MCF 10A (cell line): ENCODE results near the gene KPRP. TPM values are rescaled to one million over a fixed set of nuclear protein-coding genes. Genes with fewer than 3 reads are reported as not detected.

Experiments
- BruUV-seq: library from RNA; stranded (reverse); fragments of 400-500 nt; replicated peaks from 2 replicates; lab custom pipeline; 2021; lab: Mats Ljungman, UMichigan
- CTCF ChIA-PET: fragments of 300-600 bp; sonication (Branson Sonifier 250); formaldehyde crosslinking; extraction: SDS; loops from one replicate; lab custom pipeline; 2021; ENCODE audit warnings: antibody characterized with exemption, inconsistent platforms; lab: Yijun Ruan, JAX
- POLR2A ChIA-PET: fragments of 300-600, 350-650 bp; sonication (Branson Sonifier 250); formaldehyde crosslinking; extraction: SDS; loops from one replicate; lab custom pipeline; 2020; ENCODE audit warnings: antibody characterized with exemption, inconsistent platforms; lab: Yijun Ruan, JAX
- DNase-seq: peaks from one replicate; pipeline ENCODE4 v3.0.0-alpha.2; 2018; ENCODE audit not compliant: unreplicated experiment
- H3K27ac Mint-ChIP-seq: one replicate; pipeline ENCODE4 v1.8.0; 2022; ENCODE audit warnings: mild to moderate bottlenecking, low read depth, mixed read lengths; ENCODE audit not compliant: unreplicated experiment
- H3K27me3 Mint-ChIP-seq: one replicate; pipeline ENCODE4 v1.8.0; 2022; ENCODE audit warnings: mixed read lengths; ENCODE audit not compliant: insufficient read depth, unreplicated experiment
- H3K36me3 Mint-ChIP-seq: one replicate; pipeline ENCODE4 v1.8.0; 2022; ENCODE audit warnings: mild to moderate bottlenecking, moderate library complexity, mixed read lengths; ENCODE audit not compliant: insufficient read depth, unreplicated experiment
- H3K4me1 Mint-ChIP-seq: one replicate; pipeline ENCODE4 v1.8.0; 2022; ENCODE audit warnings: mixed read lengths; ENCODE audit not compliant: insufficient read depth, unreplicated experiment
- H3K4me3 Mint-ChIP-seq: one replicate; pipeline ENCODE4 v1.8.0; 2022; ENCODE audit warnings: mild to moderate bottlenecking, moderate library complexity, mixed read lengths; ENCODE audit not compliant: unreplicated experiment
- H3K9me3 Mint-ChIP-seq: one replicate; pipeline ENCODE4 v1.8.0; 2022; ENCODE audit warnings: mixed read lengths; ENCODE audit not compliant: unreplicated experiment
- CTCF ChIP-seq: fragments of 200-600 bp; IDR thresholded peaks from one replicate; pipeline ENCODE4 v1.8.0; 2022; ENCODE audit warnings: antibody characterized with exemption, mild to moderate bottlenecking; ENCODE audit not compliant: unreplicated experiment
- intact Hi-C: fragments of 100-400 bp; cut with micrococcal nuclease; formaldehyde crosslinking; loops from 2 replicates; pipeline ENCODE4 v1.14.1; 2022
- total RNA-seq: library from RNA; stranded (reverse); gene quantifications from 2 replicates; pipeline ENCODE4 v1.2.3, GENCODE V29; 2022

KPRP gene
- total RNA-seq, 1 experiment from 2014 or later, result 0.12 TPM

GRCh38 chr1:152735648-152736047, 22.2 kb upstream of the KPRP start:
- Mint-ChIP-seq H3K27me3 (no peaks in the 10 kb centered on the region), H3K4me1 (peaks cover 11% of the 10 kb centered on the region), H3K4me3 (no peak overlapping the region), H3K9me3 (no peaks in the 10 kb centered on the region), H3K36me3 (no peaks in the 10 kb centered on the region), H3K27ac (no peak overlapping the region)
- intact Hi-C loops, result loop anchor here (1.0 kb wide), 1 partner anchor 81 kb away; no protein-coding TSS in a partner anchor
- peak; percentile 60 for DNase-seq
- POLR2A ChIA-PET, result interaction anchor here (0.7 kb wide), 1 partner anchor 9 kb away, joined by 3 read pairs; no protein-coding TSS in a partner anchor
- no TSS peak for BruUV-seq
- CTCF ChIA-PET, result interaction anchor here (0.5 to 6.0 kb wide), 16 partner anchors 16 to 305 kb away, joined by 3 to 64 read pairs (median 3); partner anchors contain the start of genes LCE2D, LCE4A and SPRR2D
- TF ChIP-seq CTCF, result peak; percentile 67

- peaks cover 16% of the 10 kb centered on the region for H3K4me1 Mint-ChIP-seq
- no peaks in the 10 kb centered on the region for H3K36me3 Mint-ChIP-seq
- ChIA-PET POLR2A (no interaction called here), CTCF (interaction anchor here (0.6 to 5.4 kb wide), 4 partner anchors 9 to 133 kb away, joined by 3 to 45 read pairs (median 8); no protein-coding TSS in a partner anchor)
- no peak overlapping the region for H3K4me3 Mint-ChIP-seq
- no peak for DNase-seq
- no peaks in the 10 kb centered on the region for H3K27me3 Mint-ChIP-seq
- TF ChIP-seq CTCF, result no peak
- H3K9me3 Mint-ChIP-seq, result no peaks in the 10 kb centered on the region
- intact Hi-C loops, result no loop called here
- H3K27ac Mint-ChIP-seq, result no peak overlapping the region
- BruUV-seq, result no TSS peak
Observed at GRCh38 chr1:152737997-152738396, 19.8 kb upstream of the KPRP start.

GRCh38 chr1:152739841-152740240, 18.0 kb upstream of the KPRP start:
- no peaks in the 10 kb centered on the region for H3K9me3 Mint-ChIP-seq
- peak overlapping the region; percentile 1 for H3K27ac Mint-ChIP-seq
- CTCF ChIA-PET, result interaction anchor here (0.6 to 5.4 kb wide), 13 partner anchors 18 to 482 kb away, joined by 3 to 45 read pairs (median 3); partner anchors contain the start of gene LCE1E
- no TSS peak for BruUV-seq
- H3K4me1 Mint-ChIP-seq, result peaks cover 30% of the 10 kb centered on the region
- TF ChIP-seq CTCF, result no peak
- no peaks in the 10 kb centered on the region for H3K36me3 Mint-ChIP-seq
- intact Hi-C loops, result loop anchor here (10.0 kb wide), 1 partner anchor 295 kb away; the partner anchor contains the start of gene SPRR1B
- POLR2A ChIA-PET, result interaction anchor here (0.6 to 2.7 kb wide), 7 partner anchors 10 to 651 kb away, joined by 3 to 13 read pairs (median 4); partner anchors contain the start of gene S100A8
- H3K27me3 Mint-ChIP-seq, result no peaks in the 10 kb centered on the region
- DNase-seq, result peak; percentile 90
- H3K4me3 Mint-ChIP-seq, result no peak overlapping the region

GRCh38 chr1:152741656-152742055, 16.2 kb upstream of the KPRP start:
- H3K36me3 Mint-ChIP-seq, result no peaks in the 10 kb centered on the region
- peaks cover 45% of the 10 kb centered on the region for H3K4me1 Mint-ChIP-seq
- no TSS peak for BruUV-seq

More at GRCh38 chr1:152741656-152742055, 16.2 kb upstream of the KPRP start:
- CTCF ChIA-PET, result interaction anchor here (0.6 to 5.4 kb wide), 7 partner anchors 10 to 413 kb away, joined by 3 to 45 read pairs (median 3); no protein-coding TSS in a partner anchor
- H3K4me3 Mint-ChIP-seq, result no peak overlapping the region
- DNase-seq, result no peak
- H3K27ac Mint-ChIP-seq, result no peak overlapping the region
- POLR2A ChIA-PET, result interaction anchor here (0.8 to 2.7 kb wide), 4 partner anchors 10 to 226 kb away, joined by 3 to 13 read pairs (median 3); no protein-coding TSS in a partner anchor
- no peaks in the 10 kb centered on the region for H3K9me3 Mint-ChIP-seq
- intact Hi-C loops, result loop anchor here (10.0 kb wide), 1 partner anchor 293 kb away; the partner anchor contains the start of gene SPRR1B
- no peak for TF ChIP-seq CTCF
- no peaks in the 10 kb centered on the region for H3K27me3 Mint-ChIP-seq
